NCI-H2029 (cell line): ENCODE data around the gene PUSL1.
"Not testable (repeated sequence)": the region's sequence is repeated elsewhere in the genome, so short reads cannot be mapped to it uniquely, and the experiment has no call there.

Experiments
- DNase-seq: peaks from one replicate; lab custom pipeline; 2025; lab: John Stamatoyannopoulos, UW

Gene PUSL1

GRCh38 chr1:1310476-1311053, 2.2 kb downstream of the PUSL1 start:
- DNase-seq: no peak

GRCh38 chr1:1311107-1312104, 3.0 kb downstream of the PUSL1 start:
- no peak for DNase-seq

GRCh38 chr1:1312450-1313314, 4.3 kb downstream of the PUSL1 start:
- DNase-seq: no peak

- DNase-seq: no peak
Observed at GRCh38 chr1:1313500-1314236, 5.3 kb downstream of the PUSL1 start.

GRCh38 chr1:1314237-1314586, 5.8 kb downstream of the PUSL1 start:
- DNase-seq: no peak

- DNase-seq: no peak
Observed at GRCh38 chr1:1314678-1315335, 6.4 kb downstream of the PUSL1 start.

- no peak for DNase-seq
Observed at GRCh38 chr1:1315435-1315954, 7.1 kb downstream of the PUSL1 start.

- DNase-seq: not testable (repeated sequence)
Observed at GRCh38 chr1:1316199-1316598, 7.8 kb downstream of the PUSL1 start.

- DNase-seq: no peak
Observed at GRCh38 chr1:1317420-1317819, 9.0 kb downstream of the PUSL1 start.

GRCh38 chr1:1318131-1318652, 9.8 kb downstream of the PUSL1 start:
- DNase-seq: peak; percentile 89

- DNase-seq: no peak
Observed at GRCh38 chr1:1318777-1319645, 10.6 kb downstream of the PUSL1 start.

- no peak for DNase-seq
Observed at GRCh38 chr1:1319646-1319941, 11.2 kb downstream of the PUSL1 start.

- no peak for DNase-seq
Observed at GRCh38 chr1:1320666-1321448, 12.5 kb downstream of the PUSL1 start.

GRCh38 chr1:1321477-1321876, 13.1 kb downstream of the PUSL1 start:
- no peak for DNase-seq

GRCh38 chr1:1322418-1322817, 14.0 kb downstream of the PUSL1 start:
- no peak for DNase-seq

- DNase-seq: no peak
Observed at GRCh38 chr1:1322952-1323351, 14.6 kb downstream of the PUSL1 start.

- no peak for DNase-seq
Observed at GRCh38 chr1:1324084-1324523, 15.7 kb downstream of the PUSL1 start.

- DNase-seq: peak; percentile 80
Observed at GRCh38 chr1:1324524-1325287, 16.3 kb downstream of the PUSL1 start, which contains the start of the genes CPTP and INTS11. Gene CPTP, plus strand, starts transcription at chr1:1324802. Its CDS starts 2,109 bp downstream, at chr1:1326911. Gene INTS11, minus strand, starts transcription at chr1:1324660. Its CDS starts 52 bp downstream, at chr1:1324608.
